22Rv1 (cell line): ENCODE results near the gene EIF4E3.

Experiments
- H3K27ac ChIP-seq: fragments of 450-650 bp; 2 replicates; pipeline ENCODE4 v1.5.1; 2017
- ZFX ChIP-seq: fragments of 450-650 bp; IDR thresholded peaks from 2 replicates; pipeline ENCODE4 v1.6.1; 2017; ENCODE audit warnings: antibody characterized with exemption, borderline replicate concordance
- TF ChIP-seq, protein P1 (sequence below): fragments of 450-650 bp; IDR thresholded peaks from 2 replicates; pipeline ENCODE4 v1.5.1; 2017; ENCODE audit warnings: mild to moderate bottlenecking

The EIF4E3 gene

DNA sequence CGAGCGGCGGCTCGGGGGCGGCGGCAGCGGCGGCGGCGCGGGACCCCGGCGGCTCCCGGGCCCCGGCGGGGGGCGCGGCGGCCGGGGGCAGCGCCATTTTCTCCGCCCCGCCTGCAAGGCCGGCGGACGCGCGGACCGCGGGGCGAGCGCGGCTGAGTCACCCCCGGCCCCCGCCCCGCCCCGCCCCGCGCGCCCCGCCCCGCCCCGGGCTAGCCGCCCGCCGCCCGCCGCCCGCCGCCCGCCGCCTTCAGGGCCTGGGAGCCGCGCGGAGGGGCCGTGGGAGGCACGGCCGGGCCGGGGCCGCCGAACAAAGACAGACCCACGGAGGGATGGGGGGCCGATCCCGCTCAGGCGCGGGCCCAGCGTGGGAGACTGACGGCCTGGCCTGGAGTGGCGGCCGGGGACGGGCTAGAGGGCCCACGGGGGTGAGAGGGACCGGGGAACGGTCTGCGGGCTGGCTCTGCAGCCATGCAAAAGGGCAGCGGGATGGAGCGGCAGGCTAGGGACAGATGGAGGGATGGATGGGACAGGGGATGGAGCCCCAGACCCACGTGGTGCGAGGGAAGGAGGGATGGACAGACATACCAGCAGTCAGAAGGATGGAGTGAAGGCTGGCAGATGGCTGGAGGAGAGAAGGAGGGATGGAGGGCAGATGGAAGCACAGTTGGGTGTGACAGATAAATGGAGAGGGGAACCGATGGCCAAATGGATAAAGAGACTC lies at the start of gene EIF4E3:
Gene EIF4E3 (minus strand): TSS at position 132 of the 721 bp plus-strand sequence. CDS start 35 bp downstream, at position 97.
- no peak within 1 kb of the TSS for H3K27ac ChIP-seq

DNA sequence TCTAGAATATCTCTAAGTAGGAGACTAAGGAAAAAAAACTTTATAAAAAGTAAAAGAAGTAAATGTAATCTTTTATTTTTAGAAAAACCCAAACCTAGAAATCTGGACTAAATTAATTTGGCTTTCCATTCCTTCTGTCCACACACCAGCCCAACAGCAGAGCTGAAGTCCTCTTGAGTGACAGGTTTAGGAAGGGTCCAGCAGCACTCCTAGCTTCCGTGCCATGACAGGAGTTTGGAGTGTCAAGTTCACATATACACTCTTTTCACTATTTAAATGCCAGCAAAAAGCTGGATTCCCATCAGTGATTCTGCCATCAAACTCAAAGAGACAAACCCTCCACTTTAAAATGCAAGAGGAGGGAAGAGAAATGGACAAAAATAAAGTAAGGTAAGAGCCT lies 46.7 kb upstream of the EIF4E3 start:
- TF ChIP-seq ZFX = no peak
- TF ChIP-seq, protein P1, sequence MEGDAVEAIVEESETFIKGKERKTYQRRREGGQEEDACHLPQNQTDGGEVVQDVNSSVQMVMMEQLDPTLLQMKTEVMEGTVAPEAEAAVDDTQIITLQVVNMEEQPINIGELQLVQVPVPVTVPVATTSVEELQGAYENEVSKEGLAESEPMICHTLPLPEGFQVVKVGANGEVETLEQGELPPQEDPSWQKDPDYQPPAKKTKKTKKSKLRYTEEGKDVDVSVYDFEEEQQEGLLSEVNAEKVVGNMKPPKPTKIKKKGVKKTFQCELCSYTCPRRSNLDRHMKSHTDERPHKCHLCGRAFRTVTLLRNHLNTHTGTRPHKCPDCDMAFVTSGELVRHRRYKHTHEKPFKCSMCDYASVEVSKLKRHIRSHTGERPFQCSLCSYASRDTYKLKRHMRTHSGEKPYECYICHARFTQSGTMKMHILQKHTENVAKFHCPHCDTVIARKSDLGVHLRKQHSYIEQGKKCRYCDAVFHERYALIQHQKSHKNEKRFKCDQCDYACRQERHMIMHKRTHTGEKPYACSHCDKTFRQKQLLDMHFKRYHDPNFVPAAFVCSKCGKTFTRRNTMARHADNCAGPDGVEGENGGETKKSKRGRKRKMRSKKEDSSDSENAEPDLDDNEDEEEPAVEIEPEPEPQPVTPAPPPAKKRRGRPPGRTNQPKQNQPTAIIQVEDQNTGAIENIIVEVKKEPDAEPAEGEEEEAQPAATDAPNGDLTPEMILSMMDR = no peak
- H3K27ac ChIP-seq = no peak overlapping the region

More for the DNA sequence above, at the start of gene EIF4E3:
- TF ChIP-seq, protein P1 = no peak
- TF ChIP-seq ZFX = no peak

DNA sequence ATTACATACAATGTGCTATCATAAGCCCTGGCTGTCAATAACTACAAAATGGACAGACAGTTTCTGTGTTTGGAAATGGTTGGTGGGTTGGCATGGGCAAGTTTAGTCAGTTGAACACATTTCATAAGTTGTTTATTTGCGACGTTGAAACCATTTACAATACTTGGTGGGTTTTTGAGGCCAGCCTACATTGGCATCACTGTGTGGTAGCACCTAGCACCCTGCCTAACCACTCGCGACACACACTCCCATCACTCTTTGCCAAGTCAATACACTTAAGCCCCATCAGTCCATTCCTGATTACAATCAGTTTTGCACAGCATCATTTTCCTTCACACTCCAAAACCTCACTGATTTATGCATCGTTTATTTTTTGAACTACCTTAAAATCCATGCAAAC lies 45.9 kb upstream of the EIF4E3 start:
- no peak overlapping the region for H3K27ac ChIP-seq
- no peak for TF ChIP-seq ZFX
- TF ChIP-seq, protein P1 = no peak

DNA sequence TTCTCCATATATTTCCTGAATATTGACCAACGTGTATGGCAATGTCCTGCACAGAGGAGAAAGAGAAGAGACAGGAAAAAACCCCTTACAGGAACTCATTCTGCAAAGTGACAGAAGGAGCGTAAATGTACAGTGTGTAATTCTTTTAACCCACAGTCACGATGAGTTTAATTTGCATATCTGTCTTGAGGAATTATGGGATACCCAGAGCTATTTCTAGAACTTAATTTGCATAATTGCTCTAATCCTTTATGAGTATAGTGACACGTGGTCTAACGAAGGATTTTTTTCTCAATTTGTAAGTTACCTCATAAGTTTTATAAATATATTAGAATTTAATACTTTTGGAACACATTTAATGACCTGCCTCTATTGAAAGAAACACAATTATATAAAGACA lies 38.2 kb upstream of the EIF4E3 start:
- TF ChIP-seq, protein P1 = no peak
- TF ChIP-seq ZFX = no peak
- H3K27ac ChIP-seq = no peak overlapping the region

DNA sequence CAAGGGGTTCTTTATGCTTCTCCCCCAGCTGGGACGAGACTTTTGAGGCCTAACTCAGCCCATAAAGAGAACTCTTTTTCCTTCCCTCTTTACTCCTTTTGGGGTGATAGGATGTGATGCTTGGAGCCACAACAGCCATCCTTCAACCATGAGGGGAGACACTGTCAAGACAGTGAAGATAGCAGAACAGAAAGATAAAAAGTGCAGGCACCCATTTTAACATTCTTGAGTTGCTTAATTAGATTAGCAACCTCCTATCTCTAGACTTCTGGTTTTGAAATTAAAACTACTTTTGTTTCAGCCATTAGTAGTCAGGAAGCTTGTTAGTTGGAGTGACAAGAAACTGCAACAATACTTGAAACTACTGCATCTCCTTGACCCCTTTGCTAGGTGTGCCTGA lies 34.9 kb upstream of the EIF4E3 start:
- TF ChIP-seq ZFX = no peak
- TF ChIP-seq, protein P1 = no peak

DNA sequence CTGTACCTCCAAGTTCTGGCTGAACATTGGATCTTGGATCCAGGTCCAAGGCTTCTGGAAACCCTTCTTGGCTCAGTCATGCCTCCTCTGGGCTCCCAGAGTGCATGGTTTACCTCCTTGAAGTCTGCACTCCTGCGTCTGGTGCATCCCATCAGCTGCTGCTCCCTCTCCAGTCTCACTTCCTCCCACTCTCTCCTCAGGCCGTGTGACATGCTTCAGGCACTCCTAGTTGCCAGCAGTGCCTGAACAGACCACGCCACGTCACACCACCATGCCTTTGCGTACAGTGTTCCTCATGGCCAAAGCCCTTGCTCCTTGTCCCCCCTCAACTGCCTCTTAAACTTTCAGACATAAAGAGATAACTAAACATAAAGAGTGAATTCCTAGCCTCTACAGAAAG lies 34.2 kb upstream of the EIF4E3 start:
- TF ChIP-seq ZFX = no peak
- TF ChIP-seq, protein P1 = no peak
- no peak overlapping the region for H3K27ac ChIP-seq

More for the DNA sequence above, 34.9 kb upstream of the EIF4E3 start:
- H3K27ac ChIP-seq = no peak overlapping the region

DNA sequence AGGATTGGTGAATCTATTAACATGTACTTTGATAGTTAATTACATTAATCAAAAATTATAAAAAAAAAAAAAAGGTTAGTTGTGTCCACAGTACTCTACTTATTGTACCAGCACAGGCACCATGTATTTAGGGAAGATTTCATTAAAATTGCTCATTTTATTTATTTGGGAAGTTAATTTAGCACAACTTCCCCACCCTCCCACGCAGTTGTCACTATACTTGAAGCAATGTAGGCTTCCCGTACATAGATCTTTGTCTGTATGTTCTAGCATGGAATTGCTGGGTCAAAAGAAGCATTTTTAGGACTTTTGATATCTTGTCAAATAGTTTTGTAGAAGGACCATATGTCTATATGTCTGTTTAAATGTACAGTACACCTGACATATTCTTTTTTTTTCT lies 32.9 kb upstream of the EIF4E3 start:
- TF ChIP-seq, protein P1 = no peak
- no peak for TF ChIP-seq ZFX
- no peak overlapping the region for H3K27ac ChIP-seq
